ENCODE data around the gene FLNB.
A peak's percentile ranks its signal among the peaks of the same experiment; 100 is the strongest.

The FLNB gene

GRCh38 chr3:58168498-58168897 lies 160.3 kb downstream of the FLNB start:
- TF ChIP-seq, protein P1, sequence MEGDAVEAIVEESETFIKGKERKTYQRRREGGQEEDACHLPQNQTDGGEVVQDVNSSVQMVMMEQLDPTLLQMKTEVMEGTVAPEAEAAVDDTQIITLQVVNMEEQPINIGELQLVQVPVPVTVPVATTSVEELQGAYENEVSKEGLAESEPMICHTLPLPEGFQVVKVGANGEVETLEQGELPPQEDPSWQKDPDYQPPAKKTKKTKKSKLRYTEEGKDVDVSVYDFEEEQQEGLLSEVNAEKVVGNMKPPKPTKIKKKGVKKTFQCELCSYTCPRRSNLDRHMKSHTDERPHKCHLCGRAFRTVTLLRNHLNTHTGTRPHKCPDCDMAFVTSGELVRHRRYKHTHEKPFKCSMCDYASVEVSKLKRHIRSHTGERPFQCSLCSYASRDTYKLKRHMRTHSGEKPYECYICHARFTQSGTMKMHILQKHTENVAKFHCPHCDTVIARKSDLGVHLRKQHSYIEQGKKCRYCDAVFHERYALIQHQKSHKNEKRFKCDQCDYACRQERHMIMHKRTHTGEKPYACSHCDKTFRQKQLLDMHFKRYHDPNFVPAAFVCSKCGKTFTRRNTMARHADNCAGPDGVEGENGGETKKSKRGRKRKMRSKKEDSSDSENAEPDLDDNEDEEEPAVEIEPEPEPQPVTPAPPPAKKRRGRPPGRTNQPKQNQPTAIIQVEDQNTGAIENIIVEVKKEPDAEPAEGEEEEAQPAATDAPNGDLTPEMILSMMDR (IDR thresholded peaks at IDR 0.05; ENCODE audit: control insufficient read depth, insufficient read depth, low read depth, low read length, missing control alignments), result no peak

DNA sequence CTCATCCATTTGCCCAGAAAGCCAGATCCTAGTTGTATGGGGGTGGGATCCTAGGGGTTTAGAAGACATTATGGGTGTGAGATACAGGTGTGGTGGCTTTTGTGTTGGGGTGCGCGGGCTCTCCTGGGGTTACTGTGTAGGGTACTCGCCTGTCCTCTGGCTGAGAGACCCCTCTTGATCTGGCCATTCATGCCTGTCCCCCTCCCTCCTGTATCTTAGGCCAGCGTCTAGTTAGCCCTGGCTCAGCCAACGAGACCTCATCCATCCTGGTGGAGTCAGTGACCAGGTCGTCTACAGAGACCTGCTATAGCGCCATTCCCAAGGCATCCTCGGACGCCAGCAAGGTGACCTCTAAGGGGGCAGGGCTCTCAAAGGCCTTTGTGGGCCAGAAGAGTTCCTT lies 161.1 kb downstream of the FLNB start:
- H3K4me3 ChIP-seq (ENCODE audit: control insufficient read depth, low read depth, low read length), result no peak overlapping the region
- TF ChIP-seq, protein P1 (IDR thresholded peaks at IDR 0.05; ENCODE audit: control insufficient read depth, insufficient read depth, low read depth, low read length, missing control alignments), result no peak
- DNase-seq (ENCODE audit: low read depth), result no peak

More at GRCh38 chr3:58168498-58168897, 160.3 kb downstream of the FLNB start:
- H3K4me3 ChIP-seq (ENCODE audit: control insufficient read depth, low read depth, low read length), result no peak overlapping the region
- no peak for DNase-seq (ENCODE audit: low read depth)

- H3K4me3 ChIP-seq (ENCODE audit: control insufficient read depth, low read depth, low read length), result no peak overlapping the region
- no peak for DNase-seq (ENCODE audit: low read depth)
- TF ChIP-seq, protein P1 (IDR thresholded peaks at IDR 0.05; ENCODE audit: control insufficient read depth, insufficient read depth, low read depth, low read length, missing control alignments), result no peak
These were observed 162.2 kb downstream of the FLNB start for GRCh38 chr3:58170376-58170775.

DNA sequence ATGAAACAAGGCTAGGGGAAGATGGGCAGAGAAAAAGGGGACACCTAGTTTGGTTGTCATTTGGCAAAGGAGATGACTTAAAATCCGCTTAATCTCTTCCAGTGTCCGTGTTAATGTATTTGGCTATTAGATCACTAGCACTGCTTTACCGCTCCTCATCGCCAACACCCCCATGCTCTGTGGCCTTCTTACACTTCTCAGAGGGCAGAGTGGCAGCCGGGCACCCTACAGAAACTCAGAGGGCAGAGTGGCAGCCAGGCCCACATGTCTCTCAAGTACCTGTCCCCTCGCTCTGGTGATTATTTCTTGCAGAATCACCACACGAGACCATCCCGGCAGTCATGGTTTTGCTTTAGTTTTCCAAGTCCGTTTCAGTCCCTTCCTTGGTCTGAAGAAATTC lies 162.9 kb downstream of the FLNB start:
- DNase-seq (ENCODE audit: low read depth), result no peak
- H3K4me3 ChIP-seq (ENCODE audit: control insufficient read depth, low read depth, low read length), result no peak overlapping the region
- TF ChIP-seq, protein P1 (IDR thresholded peaks at IDR 0.05; ENCODE audit: control insufficient read depth, insufficient read depth, low read depth, low read length, missing control alignments), result no peak

DNA sequence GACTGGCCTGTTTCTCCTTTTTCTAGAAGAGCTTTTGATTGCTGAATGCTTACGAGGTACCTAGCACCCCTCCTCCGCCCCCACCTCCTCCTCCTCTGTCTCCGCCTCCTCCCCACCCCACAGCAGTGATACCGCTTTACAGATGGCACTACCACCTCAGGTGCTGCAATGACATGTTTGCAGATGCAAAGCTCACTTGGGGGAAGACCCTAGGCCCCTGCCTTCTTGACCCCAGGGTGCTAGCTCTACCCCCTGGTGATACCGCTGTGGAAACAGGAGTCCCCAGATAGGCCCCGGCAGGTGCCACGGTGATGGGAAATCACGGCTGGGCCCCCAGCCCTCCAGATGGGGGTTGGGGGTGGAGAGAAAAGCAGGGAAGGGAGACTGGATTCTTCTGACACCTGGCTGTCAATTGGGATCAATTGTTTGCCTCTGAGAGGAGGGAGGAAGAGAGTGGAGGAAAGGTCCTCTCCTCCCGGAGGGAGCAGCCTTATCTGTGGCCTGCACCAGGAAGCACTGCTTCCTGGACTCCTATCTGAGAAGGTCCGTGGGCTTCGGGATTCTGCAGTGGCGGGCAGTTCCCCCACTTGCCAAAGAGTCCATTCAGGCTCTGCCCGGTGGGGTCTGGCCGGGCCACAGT lies 164.9 kb downstream of the FLNB start:
- TF ChIP-seq, protein P1 (IDR thresholded peaks at IDR 0.05; ENCODE audit: control insufficient read depth, insufficient read depth, low read depth, low read length, missing control alignments), result no peak
- no peak overlapping the region for H3K4me3 ChIP-seq (ENCODE audit: control insufficient read depth, low read depth, low read length)
- DNase-seq (ENCODE audit: low read depth), result no peak

DNA sequence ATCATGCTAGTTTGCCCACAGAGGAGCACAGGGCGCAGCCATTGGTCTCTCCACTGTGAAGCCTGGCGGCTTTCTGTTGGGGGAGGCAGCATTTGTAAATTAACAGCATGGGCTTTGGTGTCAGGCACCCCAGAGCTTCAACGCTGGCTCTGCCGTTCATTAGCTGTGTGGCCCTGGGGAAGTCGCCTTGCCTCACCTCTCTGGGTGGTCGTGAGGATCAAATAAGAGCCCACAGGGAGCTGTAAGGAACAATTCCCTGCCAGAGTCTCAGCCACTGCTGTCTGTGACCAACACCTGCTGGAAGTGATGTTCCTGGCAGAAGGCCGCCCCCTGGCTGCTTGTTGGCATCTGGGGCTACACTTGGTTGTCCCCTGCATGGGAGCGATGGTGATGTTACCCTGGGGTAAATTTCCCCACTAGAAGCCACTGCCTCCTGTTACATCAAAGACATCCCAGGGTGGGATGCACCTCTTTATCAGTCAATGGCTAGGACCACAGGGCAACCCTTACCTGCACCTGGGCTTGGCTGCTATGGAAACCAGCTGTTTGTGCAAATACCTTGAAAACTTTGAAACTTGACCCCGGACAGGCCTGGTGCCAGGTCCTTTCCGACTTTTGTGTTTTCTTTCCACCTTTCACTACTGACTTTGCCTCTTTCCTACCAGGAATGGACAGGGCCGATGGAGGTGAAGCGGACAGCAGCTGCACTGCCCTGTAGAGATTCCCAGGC lies 165.6 kb downstream of the FLNB start:
- no peak for DNase-seq (ENCODE audit: low read depth)
- TF ChIP-seq, protein P1 (IDR thresholded peaks at IDR 0.05; ENCODE audit: control insufficient read depth, insufficient read depth, low read depth, low read length, missing control alignments), result peak; percentile 30
- H3K4me3 ChIP-seq (ENCODE audit: control insufficient read depth, low read depth, low read length), result no peak overlapping the region

Data from AG09309 (cell line).